Thyroid gland (tissue), 4 donors: ENCODE data around the gene KMT2B. TPM values are rescaled to one million over a fixed set of nuclear protein-coding genes. Genes with fewer than 3 reads are reported as not detected.

Source experiments
- DNase-seq, 2 donors: peaks; one replicate each; pipeline ENCODE4 v3.0.0-alpha.2; 2019
- H3K27ac ChIP-seq, 3 donors: fragments of 200-600 bp; sonication (generic); 1 replicate in 2 of 3; 2 replicates in 1 of 3; pipeline ENCODE4 v1.5.1; 2016 to 2019; ENCODE audit warnings: mild to moderate bottlenecking in 1 of 3, moderate library complexity in 1 of 3
- H3K27me3 ChIP-seq: fragments of 200-600 bp; sonication (generic); one replicate; pipeline ENCODE4 v1.5.1; 2019
- H3K36me3 ChIP-seq, 2 donors: fragments of 200-600 bp; sonication (generic); one replicate each; pipeline ENCODE4 v1.5.1; 2016 to 2019
- H3K4me1 ChIP-seq, 2 donors: fragments of 200-600 bp; sonication (generic); one replicate each; pipeline ENCODE4 v1.5.1; 2017 to 2019
- H3K4me3 ChIP-seq, 3 donors: fragments of 200-600 bp; sonication (generic); replicated peaks in 1 of 3; 1 replicate in 2 of 3; 2 replicates in 1 of 3; pipeline ENCODE4 v1.5.1; 2016; ENCODE audit warnings: mild to moderate bottlenecking in 1 of 3
- H3K9me3 ChIP-seq: fragments of 200-600 bp; sonication (generic); one replicate; pipeline ENCODE4 v1.5.1; 2017
- CTCF ChIP-seq, 6 experiments: fragments of 200-600 bp in 3 of 6; fragments of 450-650 bp in 3 of 6; sonication (generic) in 3 of 6; IDR thresholded peaks; one replicate each; pipeline ENCODE4 v1.5.1; 2016 to 2019; ENCODE audit warnings: antibody characterized with exemption in 6 of 6, mild to moderate bottlenecking in 2 of 6, inconsistent platforms in 1 of 6, moderate library complexity in 1 of 6
- POLR2A ChIP-seq, 2 donors: fragments of 450-650 bp; IDR thresholded peaks; one replicate each; pipeline ENCODE4 v1.6.1; 2017; ENCODE audit warnings: antibody characterized with exemption in 2 of 2, mild to moderate bottlenecking in 2 of 2, moderate library complexity in 1 of 2
- WGBS, 2 donors: methylation state at CpG; one replicate each; pipeline ENCODE4 v1.1.5; 2017; 5-methylcytosine and 5-hydroxymethylcytosine counted together
- intact Hi-C: fragments of 100-400 bp; cut with DNase I; formaldehyde crosslinking; loops from one replicate; pipeline ENCODE4 v1.15.1; 2023
- total RNA-seq, 4 donors: library from RNA; depleted of rRNA; stranded (reverse); fragments of >200 nt; gene quantifications; one replicate each; pipeline ENCODE4 v1.2.3, GENCODE V29; 2016

The KMT2B gene
- total RNA-seq, 4 donors from 2014 or later, result 12.4 to 29.4 (median 19.7) TPM

GRCh38 chr19:35760711-35761349, 43.0 kb downstream of the KMT2B start:
- Histone ChIP-seq H3K27me3 (no peaks in the 10 kb centered on the region), H3K36me3 (peaks cover 0 to 12% of the 10 kb centered on the region in 2 donors), H3K4me1 (peaks cover 13 to 20% of the 10 kb centered on the region in 2 donors), H3K27ac (no peak overlapping the region), H3K9me3 (no peaks in the 10 kb centered on the region), H3K4me3 (no peak overlapping the region)
- TF ChIP-seq CTCF (IDR thresholded peaks at IDR 0.05) (no peak), POLR2A (IDR thresholded peaks at IDR 0.05) (no peak)
- no peak for DNase-seq
- intact Hi-C loops, result no loop called here
- WGBS, 2 donors, result 92 to 97% methylated on average over 3 to 4 of the region's 4 CpGs

GRCh38 chr19:35764432-35765315, 46.9 kb downstream of the KMT2B start:
- Histone ChIP-seq H3K4me3 (no peak overlapping the region), H3K27me3 (no peaks in the 10 kb centered on the region), H3K4me1 (peaks cover 7 to 8% of the 10 kb centered on the region in 2 donors), H3K9me3 (no peaks in the 10 kb centered on the region), H3K36me3 (peaks cover 0 to 12% of the 10 kb centered on the region in 2 donors), H3K27ac (no peak overlapping the region)
- no peak for DNase-seq
- intact Hi-C loops, result no loop called here
- WGBS, 2 donors, result 95 to 97% methylated on average over 17 of the region's 17 CpGs
- TF ChIP-seq POLR2A (IDR thresholded peaks at IDR 0.05) (no peak), CTCF (IDR thresholded peaks at IDR 0.05) (no peak)

GRCh38 chr19:35766571-35767104, 48.8 kb downstream of the KMT2B start:
- no peaks in the 10 kb centered on the region for H3K27me3 ChIP-seq
- peaks cover 0 to 12% of the 10 kb centered on the region in 2 donors for H3K36me3 ChIP-seq
- H3K27ac ChIP-seq, result no peak overlapping the region
- no peak for DNase-seq
- H3K4me3 ChIP-seq, result no peak overlapping the region
- no peaks in the 10 kb centered on the region for H3K9me3 ChIP-seq
- peaks cover 7 to 8% of the 10 kb centered on the region in 2 donors for H3K4me1 ChIP-seq
- 86 to 90% methylated on average over 11 of the region's 11 CpGs for WGBS, 2 donors
- TF ChIP-seq POLR2A (IDR thresholded peaks at IDR 0.05), result no peak
- no peak for TF ChIP-seq CTCF (IDR thresholded peaks at IDR 0.05)
- intact Hi-C loops, result no loop called here

GRCh38 chr19:35767288-35768081, 49.7 kb downstream of the KMT2B start:
- peak; percentile 87 to 91 for DNase-seq
- Histone ChIP-seq H3K36me3 (peaks cover 0 to 7% of the 10 kb centered on the region in 2 donors), H3K9me3 (no peaks in the 10 kb centered on the region), H3K27ac (peak overlapping the region; percentile 1 to 59 (median 50)), H3K27me3 (no peaks in the 10 kb centered on the region), H3K4me1 (peaks cover 7 to 8% of the 10 kb centered on the region in 2 donors), H3K4me3 (no peak overlapping the region)
- WGBS, 2 donors, result 70 to 84% methylated on average over 6 to 12 of the region's 34 CpGs
- peak in 1 of 2 donors; percentile 38 for TF ChIP-seq POLR2A (IDR thresholded peaks at IDR 0.05)
- no peak for TF ChIP-seq CTCF (IDR thresholded peaks at IDR 0.05)
- intact Hi-C loops, result no loop called here
